ENCODE data around the gene SMAD6. TPM values are rescaled to one million over a fixed set of nuclear protein-coding genes. Genes with fewer than 3 reads are reported as not detected.

SMAD6 gene
- total RNA-seq, 1 experiment from 2014 or later, result 6.6 TPM

GRCh38 chr15:66770518-66771350 is 68.7 kb downstream of the SMAD6 start:
- BruUV-seq (replicated peaks), result no TSS peak
- Histone ChIP-seq H3K9me2 (ENCODE audit: insufficient read depth) (no peaks in the 10 kb centered on the region), H3K27ac (ENCODE audit: low read depth, low read length) (peak overlapping the region; percentile 36), H2AFZ (ENCODE audit: low read depth, low read length, poor library complexity, severe bottlenecking) (no peak overlapping the region), H3K4me2 (ENCODE audit: low read length) (peak overlapping the region; percentile 58), H3K36me3 (ENCODE audit: control insufficient read depth in 1 of 2, insufficient read depth in 2 of 2, low read length in 2 of 2) (no peaks in the 10 kb centered on the region), H3K9ac (ENCODE audit: low read length) (peak overlapping the region; percentile 28; the same call in 1 of the 2 replicates), H3K79me2 (ENCODE audit: insufficient read depth, low read length) (no peaks in the 10 kb centered on the region), H3K27me3 (ENCODE audit: insufficient read depth, low read length) (no peaks in the 10 kb centered on the region), H3K4me3 (replicated peaks in 1 of 2; ENCODE audit: low read depth in 1 of 2, low read length in 2 of 2) (0 out of 4 replicates have a peak overlapping the region, but pooled peaks of 1 of the 2 experiments have one; percentile 3), H3K9me3 (ENCODE audit: control insufficient read depth in 1 of 2, insufficient read depth in 1 of 2, low read depth in 1 of 2, low read length in 2 of 2) (no peaks in the 10 kb centered on the region), H4K20me1 (ENCODE audit: insufficient read depth) (no peaks in the 10 kb centered on the region), H3K4me1 (ENCODE audit: control insufficient read depth in 1 of 2, insufficient read depth in 2 of 2, low read length in 2 of 2) (peaks cover 66 to 82% of the 10 kb centered on the region in 2 experiments)
- DNase-seq (ENCODE audit: low read depth, low spot score) (no peak), ATAC-seq (no peak)
- ChIA-PET POLR2A (no interaction called here), CTCF (no interaction called here), RAD21 (ENCODE audit: low non-redundant PET in 1 of 2, low total read pairs in 2 of 2, uncharacterized antibody in 2 of 2, unreplicated experiment in 2 of 2) (no interaction called here)
- intact Hi-C loops (cut with micrococcal nuclease), result loop anchor here (5.0 kb wide), 1 partner anchor 168 kb away; no protein-coding TSS in a partner anchor
- no peak for TF ChIP-seq POLR2A (IDR thresholded peaks at IDR 0.05; ENCODE audit: borderline replicate concordance, extremely low read depth, insufficient read depth, insufficient read length)
- TF ChIP-seq EZH2 (IDR thresholded peaks at IDR 0.05), result no peak
- TF ChIP-seq RAD21 (IDR thresholded peaks at IDR 0.05; ENCODE audit: low read depth), result no peak
- no peak for TF ChIP-seq FOSL1 (IDR thresholded peaks at IDR 0.05; ENCODE audit: low read depth)
- TF ChIP-seq POLR2AphosphoS5 (IDR thresholded peaks at IDR 0.05; ENCODE audit: low read depth, low read length), result no peak
- TF ChIP-seq TCF7L2 (IDR thresholded peaks at IDR 0.05; ENCODE audit: borderline replicate concordance, extremely low read depth, insufficient read depth, insufficient read length), result no peak
- TF ChIP-seq REST (IDR thresholded peaks at IDR 0.05; ENCODE audit: low read depth), result no peak
- TF ChIP-seq JUND (IDR thresholded peaks at IDR 0.05), result no peak
- no peak for TF ChIP-seq MAX (IDR thresholded peaks at IDR 0.05)
- no peak for TF ChIP-seq ZFX (IDR thresholded peaks at IDR 0.05)
- TF ChIP-seq SP1 (IDR thresholded peaks at IDR 0.05; ENCODE audit: low read depth), result no peak
- TF ChIP-seq ZNF274 (IDR thresholded peaks at IDR 0.05; ENCODE audit: low read depth, low read length), result no peak
- TF ChIP-seq SIN3A (IDR thresholded peaks at IDR 0.05; ENCODE audit: low read depth), result no peak
- TF ChIP-seq ELF1 (IDR thresholded peaks at IDR 0.05; ENCODE audit: borderline replicate concordance, low read depth), result no peak
- TF ChIP-seq ATF3 (IDR thresholded peaks at IDR 0.05), result no peak

Data from HCT116 (cell line).